ENCODE data around the gene ITIH1.

ITIH1 gene

DNA sequence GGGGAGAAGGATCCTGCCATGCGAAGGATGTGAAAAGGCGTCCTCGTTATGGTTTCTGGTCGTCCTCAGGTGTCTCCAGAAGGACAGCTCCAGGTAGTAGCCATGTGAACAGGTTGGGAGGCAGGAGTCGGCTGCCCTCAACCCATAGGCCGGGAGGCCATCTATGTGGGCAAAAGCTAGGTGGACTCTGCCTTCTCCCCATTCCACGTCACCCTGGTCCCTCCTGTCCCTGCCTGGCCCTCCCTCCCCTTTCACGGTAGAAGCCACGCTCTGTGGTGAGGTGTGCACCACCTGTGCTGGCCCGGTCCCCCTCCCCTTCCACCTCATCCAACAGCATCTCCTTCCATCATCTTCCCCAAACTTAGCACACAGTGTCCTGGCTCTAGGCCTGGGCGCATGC, 33.5 kb downstream of the ITIH1 start:
- ChIA-PET POLR2A (no interaction called here), CTCF (interaction anchor here (1.5 to 3.4 kb wide), 3 partner anchors 10 to 13 kb away, joined by 3 to 16 read pairs (median 6); no protein-coding TSS in a partner anchor)
- TF ChIP-seq, protein P1, sequence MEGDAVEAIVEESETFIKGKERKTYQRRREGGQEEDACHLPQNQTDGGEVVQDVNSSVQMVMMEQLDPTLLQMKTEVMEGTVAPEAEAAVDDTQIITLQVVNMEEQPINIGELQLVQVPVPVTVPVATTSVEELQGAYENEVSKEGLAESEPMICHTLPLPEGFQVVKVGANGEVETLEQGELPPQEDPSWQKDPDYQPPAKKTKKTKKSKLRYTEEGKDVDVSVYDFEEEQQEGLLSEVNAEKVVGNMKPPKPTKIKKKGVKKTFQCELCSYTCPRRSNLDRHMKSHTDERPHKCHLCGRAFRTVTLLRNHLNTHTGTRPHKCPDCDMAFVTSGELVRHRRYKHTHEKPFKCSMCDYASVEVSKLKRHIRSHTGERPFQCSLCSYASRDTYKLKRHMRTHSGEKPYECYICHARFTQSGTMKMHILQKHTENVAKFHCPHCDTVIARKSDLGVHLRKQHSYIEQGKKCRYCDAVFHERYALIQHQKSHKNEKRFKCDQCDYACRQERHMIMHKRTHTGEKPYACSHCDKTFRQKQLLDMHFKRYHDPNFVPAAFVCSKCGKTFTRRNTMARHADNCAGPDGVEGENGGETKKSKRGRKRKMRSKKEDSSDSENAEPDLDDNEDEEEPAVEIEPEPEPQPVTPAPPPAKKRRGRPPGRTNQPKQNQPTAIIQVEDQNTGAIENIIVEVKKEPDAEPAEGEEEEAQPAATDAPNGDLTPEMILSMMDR (IDR thresholded peaks at IDR 0.05; ENCODE audit: control extremely low read depth, extremely low read depth, low read depth, missing control alignments) = no peak
- no peak for DNase-seq (ENCODE audit: extremely low spot score)

DNA sequence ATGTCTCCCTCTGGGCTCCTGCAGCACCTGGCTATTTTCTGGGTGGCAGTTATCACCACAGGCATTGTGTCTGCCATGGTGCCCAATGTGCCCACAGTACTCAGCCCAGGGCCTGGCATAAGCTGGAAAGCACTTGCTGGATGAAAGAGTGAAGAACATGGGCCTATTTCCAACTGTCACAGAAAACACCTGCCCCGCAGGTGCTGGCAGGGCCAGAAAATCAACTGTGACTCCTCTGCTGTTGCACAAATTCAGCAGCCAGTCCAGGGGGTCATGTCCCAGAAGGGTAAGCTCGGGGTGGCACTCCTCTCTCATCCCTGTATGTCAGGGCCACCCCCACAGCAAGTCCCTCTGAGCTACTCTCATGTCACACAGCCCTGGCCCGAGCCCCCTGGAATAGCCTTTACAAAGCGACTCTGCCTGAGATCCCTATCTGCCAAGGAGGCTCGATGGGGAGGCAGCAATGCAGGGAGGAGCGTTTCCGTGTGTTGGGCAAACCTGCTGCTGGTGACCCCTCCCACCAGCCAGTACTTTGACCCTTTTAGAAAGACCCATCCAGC, 34.1 kb downstream of the ITIH1 start:
- DNase-seq (ENCODE audit: extremely low spot score) = no peak
- CTCF ChIA-PET = interaction anchor here (1.5 to 3.4 kb wide), 3 partner anchors 10 to 13 kb away, joined by 3 to 16 read pairs (median 6); no protein-coding TSS in a partner anchor
- TF ChIP-seq, protein P1 (IDR thresholded peaks at IDR 0.05; ENCODE audit: control extremely low read depth, extremely low read depth, low read depth, missing control alignments) = no peak
- POLR2A ChIA-PET = no interaction called here

DNA sequence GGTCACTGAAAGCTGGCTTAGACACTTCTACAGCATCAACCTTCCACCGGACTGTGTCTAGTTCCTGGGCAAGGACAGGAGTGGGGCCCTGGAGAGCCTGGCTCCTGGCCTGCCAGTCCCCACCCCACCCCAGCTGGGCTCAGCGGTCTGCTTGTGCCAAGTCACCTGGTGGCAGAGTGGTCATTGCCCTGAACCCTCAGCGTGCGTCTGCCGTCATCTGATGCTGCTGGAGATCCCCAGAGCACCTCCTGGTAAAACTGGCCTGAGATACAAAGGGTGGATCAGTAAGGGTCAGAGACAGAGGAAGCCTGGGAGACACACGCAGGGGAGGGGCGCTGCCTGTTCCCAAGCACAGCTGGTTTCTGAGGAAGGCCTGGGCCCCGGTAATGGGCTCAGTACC, 36.4 kb downstream of the ITIH1 start:
- no peak for DNase-seq (ENCODE audit: extremely low spot score)
- TF ChIP-seq, protein P1 (IDR thresholded peaks at IDR 0.05; ENCODE audit: control extremely low read depth, extremely low read depth, low read depth, missing control alignments) = no peak
- ChIA-PET CTCF (interaction anchor here (1.9 kb wide), 1 partner anchor 15 kb away, joined by 9 read pairs; no protein-coding TSS in a partner anchor), POLR2A (no interaction called here)

DNA sequence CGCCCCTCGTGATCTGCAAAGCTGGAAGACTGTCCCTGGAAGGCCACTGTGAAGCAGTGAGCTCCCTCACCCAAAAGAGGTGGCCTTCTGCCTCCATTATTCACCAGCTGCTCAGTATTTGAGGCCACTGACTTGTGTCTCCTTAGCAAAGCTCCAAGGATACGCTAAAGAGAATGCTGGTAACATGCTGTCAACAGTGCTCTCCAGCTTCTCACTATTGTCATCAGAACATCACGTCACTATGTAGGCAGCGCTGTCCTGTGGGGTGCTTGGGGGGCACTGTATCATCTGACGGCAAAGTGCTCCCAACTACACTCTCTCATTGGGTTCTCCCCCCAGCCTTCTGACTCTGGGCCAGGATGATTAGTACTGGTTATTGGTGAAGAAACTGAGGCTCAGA, 38.8 kb downstream of the ITIH1 start:
- DNase-seq (ENCODE audit: extremely low spot score) = no peak
- TF ChIP-seq, protein P1 (IDR thresholded peaks at IDR 0.05; ENCODE audit: control extremely low read depth, extremely low read depth, low read depth, missing control alignments) = no peak
- CTCF ChIA-PET = interaction anchor here (1.0 to 3.1 kb wide), 5 partner anchors 12 to 29 kb away, joined by 3 to 11 read pairs (median 4); no protein-coding TSS in a partner anchor
- POLR2A ChIA-PET = no interaction called here

DNA sequence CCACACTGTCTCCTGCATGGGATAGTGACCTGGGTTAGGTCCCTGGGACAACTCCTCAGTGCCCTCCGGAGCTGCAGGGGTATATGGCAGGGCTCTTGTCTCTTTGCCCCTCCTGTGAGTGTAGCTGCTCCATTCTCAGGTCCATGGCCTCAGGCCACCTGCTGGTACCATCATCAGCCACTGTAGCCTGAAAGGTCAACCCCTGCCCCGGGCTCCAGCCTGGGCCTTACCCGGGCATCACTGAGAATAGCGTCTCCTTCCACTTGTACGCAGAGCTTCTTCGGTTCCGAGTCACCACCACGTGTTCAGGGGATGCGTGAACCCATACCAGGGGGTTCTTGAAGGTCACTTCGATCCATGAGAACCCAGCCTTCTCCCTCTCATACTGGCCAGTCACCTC, 39.3 kb downstream of the ITIH1 start:
- ChIA-PET POLR2A (no interaction called here), CTCF (interaction anchor here (1.0 to 3.1 kb wide), 4 partner anchors 12 to 29 kb away, joined by 3 to 11 read pairs (median 4); no protein-coding TSS in a partner anchor)
- TF ChIP-seq, protein P1 (IDR thresholded peaks at IDR 0.05; ENCODE audit: control extremely low read depth, extremely low read depth, low read depth, missing control alignments) = no peak
- no peak for DNase-seq (ENCODE audit: extremely low spot score)

DNA sequence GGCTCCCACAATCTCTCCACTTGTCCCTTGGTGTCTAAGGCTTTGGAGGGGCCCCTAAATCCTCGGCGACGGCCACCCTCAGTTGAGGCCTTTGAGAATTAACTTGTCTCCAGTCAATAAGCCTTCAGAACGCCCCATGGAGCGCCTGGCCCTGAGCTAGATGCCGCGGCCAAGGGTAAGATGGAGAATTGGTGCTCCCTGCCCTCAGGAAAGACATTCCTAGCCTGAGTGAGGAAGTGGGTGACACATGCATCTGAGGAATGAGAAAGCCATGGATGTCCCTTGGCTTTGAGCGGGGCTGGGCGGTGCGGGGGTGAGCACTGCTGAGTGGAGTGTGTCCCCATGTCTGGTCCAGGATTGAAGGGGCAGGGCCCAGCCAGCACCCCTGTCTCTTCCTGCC, 39.8 kb downstream of the ITIH1 start:
- CTCF ChIA-PET = interaction anchor here (1.5 to 3.1 kb wide), 2 partner anchors 13 to 19 kb away, joined by 4 to 11 read pairs; no protein-coding TSS in a partner anchor
- TF ChIP-seq, protein P1 (IDR thresholded peaks at IDR 0.05; ENCODE audit: control extremely low read depth, extremely low read depth, low read depth, missing control alignments) = no peak

More for the DNA sequence above, 39.8 kb downstream of the ITIH1 start:
- POLR2A ChIA-PET = no interaction called here
- DNase-seq (ENCODE audit: extremely low spot score) = no peak
